Measurements from ENCODE around the gene ASPRV1.
"Not testable (repeated sequence)": the region's sequence is repeated elsewhere in the genome, so short reads cannot be mapped to it uniquely, and the experiment has no call there.

- not testable (repeated sequence) for TF ChIP-seq CTCF, POLR2A (IDR thresholded peaks at IDR 0.05)
Measured at GRCh38 chr2:70000529-70000928, 39.1 kb upstream of the ASPRV1 start.
